GM23338 (cell line): ENCODE measurements around the gene ARHGEF37. TPM values are rescaled to one million over a fixed set of nuclear protein-coding genes. Genes with fewer than 3 reads are reported as not detected.

Experiments
- ATAC-seq: fragments of 200-7000 bp; cut with Tn5 transposase; 3 replicates; pipeline ENCODE4 v1.9.1; 2020
- DNase-seq: peaks from one replicate; pipeline ENCODE4 v3.0.0-alpha.2; 2015; ENCODE audit warnings: low spot score
- H2AFZ ChIP-seq: fragments of 200-600 bp; sonication (generic); 2 replicates; pipeline ENCODE4 v1.8.0; 2016; ENCODE audit warnings: antibody characterized with exemption, mild to moderate bottlenecking, moderate library complexity
- H3F3A ChIP-seq: fragments of 200-600 bp; sonication (generic); replicated peaks from 2 replicates; pipeline ENCODE4 v1.8.0; 2017; ENCODE audit warnings: antibody characterized with exemption, mixed run types, low read depth
- H3K27ac ChIP-seq: fragments of 200-600 bp; sonication (generic); 2 replicates; pipeline ENCODE4 v1.6.1; 2016; ENCODE audit warnings: low read depth
- H3K27me3 ChIP-seq: fragments of 200-600 bp; sonication (generic); 2 replicates; pipeline ENCODE4 v1.8.0; 2016; ENCODE audit warnings: mild to moderate bottlenecking, mixed run types, moderate library complexity; ENCODE audit not compliant: insufficient read depth
- H3K36me3 ChIP-seq: fragments of 200-600 bp; sonication (generic); 2 replicates; pipeline ENCODE4 v1.8.0; 2016; ENCODE audit warnings: mild to moderate bottlenecking; ENCODE audit not compliant: insufficient read depth
- H3K4me1 ChIP-seq: fragments of 200-600 bp; sonication (generic); 2 replicates; pipeline ENCODE4 v1.8.0; 2016; ENCODE audit warnings: mild to moderate bottlenecking, moderate library complexity; ENCODE audit not compliant: insufficient read depth
- H3K4me2 ChIP-seq: fragments of 200-600 bp; sonication (generic); 2 replicates; pipeline ENCODE4 v1.7.1; 2017; ENCODE audit warnings: mixed run types
- H3K4me3 ChIP-seq: fragments of 200-600 bp; sonication (generic); 2 replicates; pipeline ENCODE4 v1.6.1; 2016; ENCODE audit warnings: mixed run types
- H3K79me2 ChIP-seq: fragments of 200-600 bp; sonication (generic); replicated peaks from 2 replicates; pipeline ENCODE4 v1.8.0; 2017; ENCODE audit warnings: mild to moderate bottlenecking; ENCODE audit not compliant: insufficient read depth
- H3K9me2 ChIP-seq: fragments of 200-600 bp; sonication (generic); 2 replicates; pipeline ENCODE4 v1.8.0; 2017; ENCODE audit not compliant: insufficient read depth
- H4K20me1 ChIP-seq: fragments of 200-600 bp; sonication (generic); replicated peaks from 2 replicates; pipeline ENCODE4 v1.8.0; 2017; ENCODE audit warnings: mild to moderate bottlenecking; ENCODE audit not compliant: insufficient read depth
- H3K27ac Mint-ChIP-seq: 2 replicates; pipeline ENCODE4 v1.8.0; 2020; ENCODE audit warnings: inconsistent platforms, mild to moderate bottlenecking, moderate library complexity, mixed read lengths
- H3K27me3 Mint-ChIP-seq: 3 replicates; pipeline ENCODE4 v1.8.0; 2022; ENCODE audit warnings: low read depth, mild to moderate bottlenecking, moderate library complexity, mixed read lengths, inconsistent platforms; ENCODE audit not compliant: insufficient read depth, poor library complexity
- H3K36me3 Mint-ChIP-seq: 3 replicates; pipeline ENCODE4 v1.8.0; 2021; ENCODE audit warnings: low read depth, mild to moderate bottlenecking, inconsistent platforms, moderate library complexity, mixed read lengths
- H3K4me1 Mint-ChIP-seq: 3 replicates; pipeline ENCODE4 v1.8.0; 2020; ENCODE audit warnings: mild to moderate bottlenecking, inconsistent platforms, mixed read lengths
- H3K4me3 Mint-ChIP-seq: 3 replicates; pipeline ENCODE4 v1.8.0; 2021; ENCODE audit warnings: moderate library complexity, mild to moderate bottlenecking, inconsistent platforms, mixed read lengths
- H3K9me3 Mint-ChIP-seq: 3 replicates; pipeline ENCODE4 v1.8.0; 2020; ENCODE audit warnings: moderate library complexity, mild to moderate bottlenecking, inconsistent platforms, mixed read lengths
- CREB1 ChIP-seq: fragments of 250-450 bp; sonication (Bioruptor Pico); IDR thresholded peaks from 2 replicates; pipeline ENCODE4 v1.5.0; 2020; ENCODE audit warnings: low read depth, mild to moderate bottlenecking, moderate library complexity
- ETS1 ChIP-seq: IDR thresholded peaks from 2 replicates; pipeline ENCODE4 v1.6.1; 2016; ENCODE audit warnings: antibody characterized with exemption
- EZH2 ChIP-seq: fragments of 200-600 bp; sonication (generic); IDR thresholded peaks from one replicate; pipeline ENCODE4 v1.8.0; 2017; ENCODE audit warnings: antibody characterized with exemption, mild to moderate bottlenecking, low read depth; ENCODE audit not compliant: unreplicated experiment
- EZH2phosphoT487 ChIP-seq: fragments of 200-600 bp; sonication (generic); IDR thresholded peaks from one replicate; pipeline ENCODE4 v1.8.1; 2018; ENCODE audit warnings: antibody characterized with exemption; ENCODE audit not compliant: unreplicated experiment
- JUNB ChIP-seq: IDR thresholded peaks from one replicate; pipeline ENCODE4 v1.6.1; 2016; ENCODE audit warnings: antibody characterized with exemption; ENCODE audit not compliant: unreplicated experiment
- NANOG ChIP-seq: IDR thresholded peaks from 2 replicates; pipeline ENCODE4 v1.6.1; 2016; ENCODE audit warnings: antibody characterized with exemption, borderline replicate concordance
- POLR2AphosphoS5 ChIP-seq: IDR thresholded peaks from 2 replicates; pipeline ENCODE4 v1.6.1; 2016; ENCODE audit warnings: antibody characterized with exemption, low read depth
- STAT1 ChIP-seq: IDR thresholded peaks from one replicate; pipeline ENCODE4 v1.6.1; 2016; ENCODE audit warnings: antibody characterized with exemption; ENCODE audit not compliant: unreplicated experiment
- ZNF114 ChIP-seq: fragments of 250-450 bp; sonication (Bioruptor Pico); IDR thresholded peaks from 2 replicates; pipeline ENCODE4 v1.5.0; 2020; ENCODE audit warnings: mild to moderate bottlenecking, moderate library complexity
- ZNF331 ChIP-seq: fragments of 250-450 bp; sonication (Bioruptor Pico); IDR thresholded peaks from 2 replicates; pipeline ENCODE4 v1.5.0; 2020; ENCODE audit warnings: low read depth, mild to moderate bottlenecking, moderate library complexity
- polyA plus RNA-seq: library from polyadenylated mRNA; unstranded; fragments of >200 nt; fragmentation: Nextera tagmentation; extraction: Ambion mirVana; gene quantifications from 2 replicates; pipeline ENCODE4 v1.2.1, GENCODE V29; 2016
- total RNA-seq: library from RNA; depleted of rRNA; stranded (reverse); fragments of >200 nt; shearing (Covaris generic); gene quantifications from 2 replicates; pipeline ENCODE4 v1.2.3, GENCODE V29; 2014
- TF ChIP-seq, protein P1 (sequence below): fragments of 250-450 bp; sonication (Bioruptor Pico); IDR thresholded peaks from 2 replicates; pipeline ENCODE4 v1.5.0; 2020; ENCODE audit warnings: mild to moderate bottlenecking, moderate library complexity
- TF ChIP-seq, protein P2 (sequence below): IDR thresholded peaks from one replicate; pipeline ENCODE4 v1.6.1; 2018; ENCODE audit warnings: antibody characterized with exemption; ENCODE audit not compliant: unreplicated experiment
- TF ChIP-seq, protein P3 (sequence below), 2 experiments: fragments of 200-600 bp in 1 of 2; sonication (generic) in 1 of 2; conservative IDR thresholded peaks; 2 replicates each; pipeline versions ENCODE4 v1.5.1 to v1.6.1; 2016 to 2017; ENCODE audit warnings: antibody characterized with exemption in 2 of 2, low read depth in 2 of 2, mild to moderate bottlenecking in 2 of 2, moderate library complexity in 1 of 2

ARHGEF37 gene
- total and polyA plus RNA-seq, 2 experiments from 2014 or later = 0.14 to 0.79 TPM

DNA sequence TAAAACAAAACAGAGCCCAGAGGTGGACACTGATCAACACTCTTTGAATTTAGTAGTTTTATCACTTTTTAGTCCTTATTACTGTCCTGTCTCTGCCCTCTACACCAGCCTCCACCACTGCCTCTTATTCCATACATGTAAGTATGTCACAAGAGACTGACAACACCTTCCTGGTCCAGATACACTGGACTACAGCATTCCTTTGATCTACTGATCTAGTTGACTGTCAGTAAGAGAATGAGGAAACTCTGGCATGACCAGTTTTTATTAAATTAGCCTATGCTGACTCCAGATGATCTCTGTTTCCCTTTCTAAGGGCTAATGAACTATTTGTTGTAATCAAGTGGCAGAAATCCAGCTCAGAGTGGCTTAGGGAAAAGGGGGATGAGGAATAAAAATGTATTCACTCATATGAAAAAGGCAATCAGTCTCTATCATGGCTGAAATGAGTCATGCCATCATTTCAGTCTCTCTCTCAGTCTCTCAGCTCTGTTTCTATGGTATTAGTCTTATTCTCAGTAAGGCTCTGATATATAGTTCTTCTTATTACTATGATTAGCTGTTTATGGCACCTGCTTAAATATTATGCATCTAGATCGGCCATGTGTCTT, 5.5 kb downstream of the ARHGEF37 start:
- Histone ChIP-seq H2AFZ (no peak overlapping the region), H3K9me2 (no peaks in the 10 kb centered on the region), H3K4me2 (no peak overlapping the region), H3K36me3 (no peaks in the 10 kb centered on the region), H4K20me1 (no peaks in the 10 kb centered on the region), H3F3A (peaks cover 3% of the 10 kb centered on the region), H3K4me3 (no peak overlapping the region), H3K79me2 (no peaks in the 10 kb centered on the region), H3K27ac (no peak overlapping the region), H3K4me1 (peaks cover 5% of the 10 kb centered on the region), H3K27me3 (peaks cover 3% of the 10 kb centered on the region)
- H3K36me3 Mint-ChIP-seq = no peaks in the 10 kb centered on the region
- H3K4me3 Mint-ChIP-seq = no peak overlapping the region
- H3K27ac Mint-ChIP-seq = no peak overlapping the region
- DNase-seq (no peak), ATAC-seq (no peak)
- no peaks in the 10 kb centered on the region for H3K9me3 Mint-ChIP-seq
- TF ChIP-seq, protein P1, sequence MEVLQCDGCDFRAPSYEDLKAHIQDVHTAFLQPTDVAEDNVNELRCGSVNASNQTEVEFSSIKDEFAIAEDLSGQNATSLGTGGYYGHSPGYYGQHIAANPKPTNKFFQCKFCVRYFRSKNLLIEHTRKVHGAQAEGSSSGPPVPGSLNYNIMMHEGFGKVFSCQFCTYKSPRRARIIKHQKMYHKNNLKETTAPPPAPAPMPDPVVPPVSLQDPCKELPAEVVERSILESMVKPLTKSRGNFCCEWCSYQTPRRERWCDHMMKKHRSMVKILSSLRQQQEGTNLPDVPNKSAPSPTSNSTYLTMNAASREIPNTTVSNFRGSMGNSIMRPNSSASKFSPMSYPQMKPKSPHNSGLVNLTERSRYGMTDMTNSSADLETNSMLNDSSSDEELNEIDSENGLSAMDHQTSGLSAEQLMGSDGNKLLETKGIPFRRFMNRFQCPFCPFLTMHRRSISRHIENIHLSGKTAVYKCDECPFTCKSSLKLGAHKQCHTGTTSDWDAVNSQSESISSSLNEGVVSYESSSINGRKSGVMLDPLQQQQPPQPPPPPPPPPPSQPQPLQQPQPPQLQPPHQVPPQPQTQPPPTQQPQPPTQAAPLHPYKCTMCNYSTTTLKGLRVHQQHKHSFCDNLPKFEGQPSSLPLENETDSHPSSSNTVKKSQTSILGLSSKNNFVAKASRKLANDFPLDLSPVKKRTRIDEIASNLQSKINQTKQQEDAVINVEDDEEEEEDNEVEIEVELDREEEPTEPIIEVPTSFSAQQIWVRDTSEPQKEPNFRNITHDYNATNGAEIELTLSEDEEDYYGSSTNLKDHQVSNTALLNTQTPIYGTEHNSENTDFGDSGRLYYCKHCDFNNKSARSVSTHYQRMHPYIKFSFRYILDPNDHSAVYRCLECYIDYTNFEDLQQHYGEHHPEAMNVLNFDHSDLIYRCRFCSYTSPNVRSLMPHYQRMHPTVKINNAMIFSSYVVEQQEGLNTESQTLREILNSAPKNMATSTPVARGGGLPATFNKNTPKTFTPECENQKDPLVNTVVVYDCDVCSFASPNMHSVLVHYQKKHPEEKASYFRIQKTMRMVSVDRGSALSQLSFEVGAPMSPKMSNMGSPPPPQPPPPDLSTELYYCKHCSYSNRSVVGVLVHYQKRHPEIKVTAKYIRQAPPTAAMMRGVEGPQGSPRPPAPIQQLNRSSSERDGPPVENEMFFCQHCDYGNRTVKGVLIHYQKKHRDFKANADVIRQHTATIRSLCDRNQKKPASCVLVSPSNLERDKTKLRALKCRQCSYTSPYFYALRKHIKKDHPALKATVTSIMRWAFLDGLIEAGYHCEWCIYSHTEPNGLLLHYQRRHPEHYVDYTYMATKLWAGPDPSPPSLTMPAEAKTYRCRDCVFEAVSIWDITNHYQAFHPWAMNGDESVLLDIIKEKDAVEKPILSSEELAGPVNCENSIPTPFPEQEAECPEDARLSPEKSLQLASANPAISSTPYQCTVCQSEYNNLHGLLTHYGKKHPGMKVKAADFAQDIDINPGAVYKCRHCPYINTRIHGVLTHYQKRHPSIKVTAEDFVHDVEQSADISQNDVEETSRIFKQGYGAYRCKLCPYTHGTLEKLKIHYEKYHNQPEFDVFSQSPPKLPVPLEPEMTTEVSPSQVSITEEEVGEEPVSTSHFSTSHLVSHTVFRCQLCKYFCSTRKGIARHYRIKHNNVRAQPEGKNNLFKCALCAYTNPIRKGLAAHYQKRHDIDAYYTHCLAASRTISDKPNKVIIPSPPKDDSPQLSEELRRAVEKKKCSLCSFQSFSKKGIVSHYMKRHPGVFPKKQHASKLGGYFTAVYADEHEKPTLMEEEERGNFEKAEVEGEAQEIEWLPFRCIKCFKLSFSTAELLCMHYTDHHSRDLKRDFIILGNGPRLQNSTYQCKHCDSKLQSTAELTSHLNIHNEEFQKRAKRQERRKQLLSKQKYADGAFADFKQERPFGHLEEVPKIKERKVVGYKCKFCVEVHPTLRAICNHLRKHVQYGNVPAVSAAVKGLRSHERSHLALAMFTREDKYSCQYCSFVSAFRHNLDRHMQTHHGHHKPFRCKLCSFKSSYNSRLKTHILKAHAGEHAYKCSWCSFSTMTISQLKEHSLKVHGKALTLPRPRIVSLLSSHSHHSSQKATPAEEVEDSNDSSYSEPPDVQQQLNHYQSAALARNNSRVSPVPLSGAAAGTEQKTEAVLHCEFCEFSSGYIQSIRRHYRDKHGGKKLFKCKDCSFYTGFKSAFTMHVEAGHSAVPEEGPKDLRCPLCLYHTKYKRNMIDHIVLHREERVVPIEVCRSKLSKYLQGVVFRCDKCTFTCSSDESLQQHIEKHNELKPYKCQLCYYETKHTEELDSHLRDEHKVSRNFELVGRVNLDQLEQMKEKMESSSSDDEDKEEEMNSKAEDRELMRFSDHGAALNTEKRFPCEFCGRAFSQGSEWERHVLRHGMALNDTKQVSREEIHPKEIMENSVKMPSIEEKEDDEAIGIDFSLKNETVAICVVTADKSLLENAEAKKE = no peak
- TF ChIP-seq CREB1 (no peak), POLR2AphosphoS5 (no peak), ZNF114 (CRISPR knock-in tag) (no peak), STAT1 (no peak), EZH2 (no peak), NANOG (no peak), ETS1 (no peak), JUNB (no peak), EZH2phosphoT487 (no peak), ZNF331 (CRISPR knock-in tag) (no peak)
- TF ChIP-seq, protein P2, sequence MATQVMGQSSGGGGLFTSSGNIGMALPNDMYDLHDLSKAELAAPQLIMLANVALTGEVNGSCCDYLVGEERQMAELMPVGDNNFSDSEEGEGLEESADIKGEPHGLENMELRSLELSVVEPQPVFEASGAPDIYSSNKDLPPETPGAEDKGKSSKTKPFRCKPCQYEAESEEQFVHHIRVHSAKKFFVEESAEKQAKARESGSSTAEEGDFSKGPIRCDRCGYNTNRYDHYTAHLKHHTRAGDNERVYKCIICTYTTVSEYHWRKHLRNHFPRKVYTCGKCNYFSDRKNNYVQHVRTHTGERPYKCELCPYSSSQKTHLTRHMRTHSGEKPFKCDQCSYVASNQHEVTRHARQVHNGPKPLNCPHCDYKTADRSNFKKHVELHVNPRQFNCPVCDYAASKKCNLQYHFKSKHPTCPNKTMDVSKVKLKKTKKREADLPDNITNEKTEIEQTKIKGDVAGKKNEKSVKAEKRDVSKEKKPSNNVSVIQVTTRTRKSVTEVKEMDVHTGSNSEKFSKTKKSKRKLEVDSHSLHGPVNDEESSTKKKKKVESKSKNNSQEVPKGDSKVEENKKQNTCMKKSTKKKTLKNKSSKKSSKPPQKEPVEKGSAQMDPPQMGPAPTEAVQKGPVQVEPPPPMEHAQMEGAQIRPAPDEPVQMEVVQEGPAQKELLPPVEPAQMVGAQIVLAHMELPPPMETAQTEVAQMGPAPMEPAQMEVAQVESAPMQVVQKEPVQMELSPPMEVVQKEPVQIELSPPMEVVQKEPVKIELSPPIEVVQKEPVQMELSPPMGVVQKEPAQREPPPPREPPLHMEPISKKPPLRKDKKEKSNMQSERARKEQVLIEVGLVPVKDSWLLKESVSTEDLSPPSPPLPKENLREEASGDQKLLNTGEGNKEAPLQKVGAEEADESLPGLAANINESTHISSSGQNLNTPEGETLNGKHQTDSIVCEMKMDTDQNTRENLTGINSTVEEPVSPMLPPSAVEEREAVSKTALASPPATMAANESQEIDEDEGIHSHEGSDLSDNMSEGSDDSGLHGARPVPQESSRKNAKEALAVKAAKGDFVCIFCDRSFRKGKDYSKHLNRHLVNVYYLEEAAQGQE = no peak
- TF ChIP-seq, protein P3, sequence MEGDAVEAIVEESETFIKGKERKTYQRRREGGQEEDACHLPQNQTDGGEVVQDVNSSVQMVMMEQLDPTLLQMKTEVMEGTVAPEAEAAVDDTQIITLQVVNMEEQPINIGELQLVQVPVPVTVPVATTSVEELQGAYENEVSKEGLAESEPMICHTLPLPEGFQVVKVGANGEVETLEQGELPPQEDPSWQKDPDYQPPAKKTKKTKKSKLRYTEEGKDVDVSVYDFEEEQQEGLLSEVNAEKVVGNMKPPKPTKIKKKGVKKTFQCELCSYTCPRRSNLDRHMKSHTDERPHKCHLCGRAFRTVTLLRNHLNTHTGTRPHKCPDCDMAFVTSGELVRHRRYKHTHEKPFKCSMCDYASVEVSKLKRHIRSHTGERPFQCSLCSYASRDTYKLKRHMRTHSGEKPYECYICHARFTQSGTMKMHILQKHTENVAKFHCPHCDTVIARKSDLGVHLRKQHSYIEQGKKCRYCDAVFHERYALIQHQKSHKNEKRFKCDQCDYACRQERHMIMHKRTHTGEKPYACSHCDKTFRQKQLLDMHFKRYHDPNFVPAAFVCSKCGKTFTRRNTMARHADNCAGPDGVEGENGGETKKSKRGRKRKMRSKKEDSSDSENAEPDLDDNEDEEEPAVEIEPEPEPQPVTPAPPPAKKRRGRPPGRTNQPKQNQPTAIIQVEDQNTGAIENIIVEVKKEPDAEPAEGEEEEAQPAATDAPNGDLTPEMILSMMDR (conservative IDR thresholded peaks at IDR 0.05; ENCODE audit: low read depth in 2 of 2) = no peak
- peaks cover 3% of the 10 kb centered on the region for H3K27me3 Mint-ChIP-seq
- H3K4me1 Mint-ChIP-seq = peaks cover 5% of the 10 kb centered on the region
